HG03378 (cell line): ENCODE results near the gene PPP2R3C.
"Not testable (repeated sequence)": the region's sequence is repeated elsewhere in the genome, so short reads cannot be mapped to it uniquely, and the experiment has no call there.

Source experiments
- ATAC-seq: cut with Tn5 transposase; IDR thresholded peaks from one replicate; pipeline ENCODE4 v1.9.1; 2021; ENCODE audit warnings: mild to moderate bottlenecking, moderate library complexity; ENCODE audit not compliant: unreplicated experiment

The PPP2R3C gene

GRCh38 chr14:35121887-35122695 lies at the start of gene PPP2R3C, which contains the start of gene PRORP:
Gene PPP2R3C, minus strand, starts transcription at chr14:35121990. Its CDS starts 31 bp downstream, at chr14:35121959.
Gene PRORP, plus strand, starts transcription at chr14:35122552. Its CDS starts 694 bp downstream, at chr14:35123246.
- peak; percentile 79 for ATAC-seq

- ATAC-seq: no peak
Observed at GRCh38 chr14:35167496-35167895, 45.7 kb upstream of the PPP2R3C start.

- ATAC-seq: no peak
Observed at GRCh38 chr14:35164849-35165248, 43.1 kb upstream of the PPP2R3C start.

GRCh38 chr14:35163384-35163783 lies 41.6 kb upstream of the PPP2R3C start:
- no peak for ATAC-seq

- peak; percentile 64 for ATAC-seq
Observed at GRCh38 chr14:35161231-35161630, 39.4 kb upstream of the PPP2R3C start.

GRCh38 chr14:35159742-35160409 lies 38.1 kb upstream of the PPP2R3C start:
- ATAC-seq: peak; percentile 57

GRCh38 chr14:35158951-35159653 lies 37.3 kb upstream of the PPP2R3C start:
- ATAC-seq: no peak

- ATAC-seq: no peak
Observed at GRCh38 chr14:35158491-35158890, 36.7 kb upstream of the PPP2R3C start.

GRCh38 chr14:35155962-35156361 lies 34.2 kb upstream of the PPP2R3C start:
- peak; percentile 41 for ATAC-seq

- ATAC-seq: no peak
Observed at GRCh38 chr14:35154016-35154415, 32.2 kb upstream of the PPP2R3C start.

- ATAC-seq: not testable (repeated sequence)
Observed at GRCh38 chr14:35152531-35152930, 30.7 kb upstream of the PPP2R3C start.

- ATAC-seq: no peak
Observed at GRCh38 chr14:35149239-35149638, 27.4 kb upstream of the PPP2R3C start.

GRCh38 chr14:35147711-35148110 lies 25.9 kb upstream of the PPP2R3C start:
- ATAC-seq: no peak

GRCh38 chr14:35147186-35147585 lies 25.4 kb upstream of the PPP2R3C start:
- ATAC-seq: no peak

GRCh38 chr14:35146711-35147149 lies 24.9 kb upstream of the PPP2R3C start:
- no peak for ATAC-seq

- no peak for ATAC-seq
Observed at GRCh38 chr14:35144029-35144428, 22.2 kb upstream of the PPP2R3C start.

- ATAC-seq: no peak
Observed at GRCh38 chr14:35140718-35141581, 19.2 kb upstream of the PPP2R3C start.

GRCh38 chr14:35138585-35138984 lies 16.8 kb upstream of the PPP2R3C start:
- ATAC-seq: no peak

- ATAC-seq: no peak
Observed at GRCh38 chr14:35134329-35135123, 12.7 kb upstream of the PPP2R3C start.
